Fibroblast of villous mesenchyme (primary cell): ENCODE data around the gene NTM. TPM values are rescaled to one million over a fixed set of nuclear protein-coding genes. Genes with fewer than 3 reads are reported as not detected.

Experiments
- DNase-seq: peaks from one replicate; pipeline ENCODE4 v3.0.0-alpha.2; 2010; ENCODE audit warnings: low read depth
- H3K4me3 ChIP-seq: 2 replicates; pipeline ENCODE4 v1.5.1; 2011; ENCODE audit warnings: low read depth, mild to moderate bottlenecking, low read length
- CTCF ChIP-seq: IDR thresholded peaks from 2 replicates; pipeline ENCODE4 v1.5.1; 2012; ENCODE audit warnings: low read depth, mild to moderate bottlenecking, low read length; ENCODE audit not compliant: insufficient read depth
- total RNA-seq: library from RNA; depleted of rRNA; stranded (reverse); fragments of >200 nt; gene quantifications from 2 replicates; pipeline ENCODE4 v1.2.3, GENCODE V29; 2012

NTM gene
- total RNA-seq, 1 donor, result 7.3 TPM

DNA sequence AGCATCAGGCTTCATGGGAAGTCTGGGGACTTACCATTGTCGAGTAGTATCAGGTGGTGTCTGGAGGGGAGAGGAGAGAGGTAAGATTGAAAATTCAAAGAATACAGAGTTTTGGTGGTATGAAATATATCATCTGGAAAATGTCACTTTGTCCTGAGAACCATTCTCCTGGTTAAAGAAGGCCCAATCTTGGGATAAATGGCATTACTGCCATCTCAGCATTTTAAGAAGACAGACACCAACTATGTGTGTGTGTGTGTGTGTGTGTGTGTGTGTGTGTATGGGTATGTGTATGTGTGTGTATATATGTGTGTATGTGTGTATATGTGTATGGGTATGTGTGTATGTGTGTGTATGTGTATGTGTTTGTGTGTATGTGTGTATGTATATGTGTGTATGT, 673.3 kb downstream of the NTM start:
- no peak for DNase-seq
- TF ChIP-seq CTCF, result no peak
- no peak overlapping the region for H3K4me3 ChIP-seq

- no peak overlapping the region for H3K4me3 ChIP-seq
- TF ChIP-seq CTCF, result no peak
- no peak for DNase-seq
These were observed 674.7 kb downstream of the NTM start for GRCh38 chr11:132045107-132045506.

GRCh38 chr11:132046288-132046865, 676.0 kb downstream of the NTM start:
- DNase-seq, result no peak
- TF ChIP-seq CTCF, result no peak
- no peak overlapping the region for H3K4me3 ChIP-seq

DNA sequence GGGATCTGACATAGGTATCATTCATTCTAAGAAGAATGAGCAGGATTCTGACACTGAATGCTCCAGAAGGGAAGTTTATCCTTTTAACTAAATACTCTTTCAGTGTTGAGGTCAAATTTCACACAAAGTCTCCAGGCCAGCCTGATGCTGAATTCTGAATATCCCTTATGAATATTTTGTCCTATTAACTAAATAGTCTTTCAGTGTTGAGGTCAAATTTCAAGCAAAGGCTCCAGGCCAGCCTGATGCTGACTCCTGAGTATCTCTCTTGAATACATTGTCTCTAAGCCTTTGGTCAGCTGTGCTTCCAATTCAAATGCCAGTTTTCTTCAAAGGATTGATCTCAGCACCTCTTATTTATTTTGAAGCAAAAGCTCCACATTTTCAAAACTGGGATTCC, 676.8 kb downstream of the NTM start:
- TF ChIP-seq CTCF, result no peak
- no peak for DNase-seq
- no peak overlapping the region for H3K4me3 ChIP-seq

- TF ChIP-seq CTCF, result no peak
- DNase-seq, result no peak
- H3K4me3 ChIP-seq, result no peak overlapping the region
These were observed 677.6 kb downstream of the NTM start for GRCh38 chr11:132048040-132048439.

- no peak for TF ChIP-seq CTCF
- DNase-seq, result no peak
- no peak overlapping the region for H3K4me3 ChIP-seq
These were observed 678.8 kb downstream of the NTM start for GRCh38 chr11:132049205-132049604.

DNA sequence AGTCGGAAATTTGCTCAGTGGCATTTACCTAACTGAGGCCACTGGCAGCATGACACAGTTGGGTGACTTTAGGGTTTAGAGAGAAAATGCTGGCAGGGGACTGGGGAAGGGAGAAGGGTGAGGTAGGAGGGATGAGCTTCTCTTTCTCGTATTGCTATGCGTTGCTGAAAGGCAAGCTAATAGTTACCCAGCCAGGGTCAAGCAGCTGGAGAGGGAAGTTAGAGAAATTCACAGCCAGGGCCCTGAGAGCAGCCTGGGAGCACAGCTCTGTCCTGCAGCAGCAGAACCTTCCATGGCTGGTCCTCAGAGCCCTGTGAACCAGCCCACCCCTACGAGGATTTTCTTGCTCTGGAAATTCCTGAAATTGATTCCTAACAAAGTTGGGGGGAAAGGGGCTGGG, 679.6 kb downstream of the NTM start:
- no peak overlapping the region for H3K4me3 ChIP-seq
- TF ChIP-seq CTCF, result no peak
- no peak for DNase-seq
